IMR-90 (cell line): ENCODE data around the gene CLTA. TPM values are rescaled to one million over a fixed set of nuclear protein-coding genes. Genes with fewer than 3 reads are reported as not detected.

Experiments used
- ATAC-seq: fragments of 200-7000 bp; cut with Tn5 transposase; 2 replicates; pipeline ENCODE4 v1.9.1; 2020; ENCODE audit warnings: low read depth, mild to moderate bottlenecking, moderate library complexity
- BruUV-seq: library from RNA; stranded (reverse); fragments of 400-500 nt; replicated peaks from 2 replicates; lab custom pipeline; 2021; lab: Mats Ljungman, UMichigan
- CTCF ChIA-PET: fragments of 300-600 bp; formaldehyde crosslinking; extraction: SDS; loops from one replicate; lab custom pipeline; 2021; ENCODE audit warnings: antibody characterized with exemption; lab: Yijun Ruan, JAX
- POLR2A ChIA-PET: fragments of 300-600 bp; sonication (Branson Sonifier 250); formaldehyde crosslinking; loops from one replicate; lab custom pipeline; 2022; ENCODE audit warnings: antibody characterized with exemption; ENCODE audit not compliant: unreplicated experiment; lab: Charles Lee
- DNase-seq: peaks from one replicate; pipeline ENCODE4 v3.0.0; 2013
- H2AFZ ChIP-seq: replicated peaks from 2 replicates; pipeline ENCODE3; 2013; ENCODE audit warnings: low read length, mild to moderate bottlenecking; ENCODE audit not compliant: poor library complexity
- H2AK5ac ChIP-seq: 2 replicates; pipeline ENCODE4 v1.6.1; 2013; ENCODE audit warnings: low read depth, low read length, inconsistent platforms
- H2AK9ac ChIP-seq: replicated peaks from 2 replicates; pipeline ENCODE3; 2013; ENCODE audit warnings: mild to moderate bottlenecking, low read depth, low read length, moderate library complexity; ENCODE audit not compliant: poor library complexity
- H2BK120ac ChIP-seq: 2 replicates; pipeline ENCODE4 v1.6.1; 2013; ENCODE audit warnings: low read depth, low read length, inconsistent platforms
- H2BK15ac ChIP-seq: 3 replicates; pipeline ENCODE4 v1.6.1; 2013; ENCODE audit warnings: low read depth, low read length, inconsistent platforms
- H2BK20ac ChIP-seq: 2 replicates; pipeline ENCODE4 v1.6.1; 2013; ENCODE audit warnings: low read depth, mild to moderate bottlenecking, inconsistent platforms, low read length, moderate library complexity
- H2BK5ac ChIP-seq: 2 replicates; pipeline ENCODE4 v1.6.1; 2013; ENCODE audit warnings: mild to moderate bottlenecking, low read depth, low read length, inconsistent platforms; ENCODE audit not compliant: poor library complexity, severe bottlenecking
- H3K14ac ChIP-seq: replicated peaks from 2 replicates; pipeline ENCODE4 v1.6.1; 2013; ENCODE audit warnings: low read depth, low read length, inconsistent platforms
- H3K18ac ChIP-seq: 2 replicates; pipeline ENCODE4 v1.6.1; 2013; ENCODE audit warnings: low read depth, low read length, control low read depth
- H3K23ac ChIP-seq: 2 replicates; pipeline ENCODE4 v1.6.1; 2013; ENCODE audit warnings: low read depth, low read length, inconsistent platforms
- H3K27ac ChIP-seq: 2 replicates; pipeline ENCODE4 v1.5.1; 2013; ENCODE audit warnings: mild to moderate bottlenecking, control low read depth, low read length; ENCODE audit not compliant: insufficient read depth
- H3K27me3 ChIP-seq: 2 replicates; pipeline ENCODE4 v1.6.1; 2013; ENCODE audit warnings: low read length; ENCODE audit not compliant: control insufficient read depth, insufficient read depth
- H3K36me3 ChIP-seq: 2 replicates; pipeline ENCODE4 v1.6.1; 2013; ENCODE audit warnings: low read length, mixed read lengths; ENCODE audit not compliant: control insufficient read depth, insufficient read depth
- H3K4ac ChIP-seq: 2 replicates; pipeline ENCODE4 v1.6.1; 2013; ENCODE audit warnings: low read depth, low read length, inconsistent platforms
- H3K4me1 ChIP-seq: 2 replicates; pipeline ENCODE4 v1.6.1; 2013; ENCODE audit warnings: low read length, mixed read lengths; ENCODE audit not compliant: control insufficient read depth, insufficient read depth
- H3K4me2 ChIP-seq: 2 replicates; pipeline ENCODE4 v1.6.1; 2013; ENCODE audit warnings: low read depth, mild to moderate bottlenecking, control low read depth, low read length, moderate library complexity
- H3K4me3 ChIP-seq: 2 replicates; pipeline ENCODE4 v1.5.1; 2013; ENCODE audit warnings: low read depth, mild to moderate bottlenecking, control low read depth, low read length, moderate library complexity; ENCODE audit not compliant: insufficient read depth
- H3K56ac ChIP-seq: 2 replicates; pipeline ENCODE4 v1.6.1; 2013; ENCODE audit warnings: low read length, inconsistent platforms; ENCODE audit not compliant: insufficient read depth; ENCODE audit errors: extremely low read depth
- H3K79me1 ChIP-seq, 2 experiments: 2 replicates each; pipeline ENCODE4 v1.6.1; 2013; ENCODE audit warnings: low read length in 2 of 2, inconsistent platforms in 1 of 2, low read depth in 1 of 2
- H3K9ac ChIP-seq: 2 replicates; pipeline ENCODE4 v1.6.1; 2013; ENCODE audit warnings: low read depth, low read length, control low read depth
- H3K9me1 ChIP-seq: 2 replicates; pipeline ENCODE4 v1.6.1; 2013; ENCODE audit warnings: low read length, inconsistent platforms; ENCODE audit not compliant: insufficient read depth
- H3K9me3 ChIP-seq: 2 replicates; pipeline ENCODE4 v1.6.1; 2013; ENCODE audit warnings: low read length; ENCODE audit not compliant: control insufficient read depth, insufficient read depth
- H4K20me1 ChIP-seq: 2 replicates; pipeline ENCODE4 v1.6.1; 2013; ENCODE audit warnings: low read length, inconsistent platforms; ENCODE audit not compliant: insufficient read depth
- H4K5ac ChIP-seq: 2 replicates; pipeline ENCODE4 v1.6.1; 2013; ENCODE audit warnings: mild to moderate bottlenecking, low read depth, low read length, control low read depth
- H4K8ac ChIP-seq, 2 experiments: 2 replicates each; pipeline ENCODE4 v1.6.1; 2013; ENCODE audit warnings: low read depth in 2 of 2, low read length in 2 of 2, control low read depth in 1 of 2, inconsistent platforms in 1 of 2
- H4K91ac ChIP-seq: 2 replicates; pipeline ENCODE4 v1.6.1; 2013; ENCODE audit warnings: low read depth, low read length, inconsistent platforms; ENCODE audit not compliant: insufficient read depth
- BHLHE40 ChIP-seq: fragments of 150-350 bp; IDR thresholded peaks from 2 replicates; pipeline ENCODE4 v1.6.1; 2016; ENCODE audit warnings: mild to moderate bottlenecking, low read depth, low read length
- CTCF ChIP-seq: conservative IDR thresholded peaks from 2 replicates; pipeline ENCODE4 v1.5.1; 2012; ENCODE audit warnings: mild to moderate bottlenecking, low read depth, low read length, improper control_type of control experiment
- MAFK ChIP-seq: IDR thresholded peaks from 2 replicates; pipeline ENCODE4 v1.6.1; 2012; ENCODE audit warnings: low read depth, low read length, improper control_type of control experiment
- NFE2L2 ChIP-seq: fragments of 150-350 bp; IDR thresholded peaks from 2 replicates; pipeline ENCODE4 v1.6.1; 2016; ENCODE audit warnings: low read depth, mild to moderate bottlenecking, low read length
- RAD21 ChIP-seq: IDR thresholded peaks from 2 replicates; pipeline ENCODE4 v1.6.1; 2012; ENCODE audit warnings: low read length, improper control_type of control experiment
- SMC3 ChIP-seq: fragments of 150-350 bp; IDR thresholded peaks from 2 replicates; pipeline ENCODE4 v1.6.1; 2016; ENCODE audit warnings: low read depth, mild to moderate bottlenecking, antibody characterized with exemption, low read length, moderate library complexity
- WGBS, 2 experiments: methylation state at CpG; one replicate each; pipeline versions ENCODE4 v1.1.5 to v1.1.7; 2013; ENCODE audit warnings: missing lambda C conversion rate in 2 of 2; ENCODE audit not compliant: insufficient read length in 1 of 2; ENCODE audit errors: extremely low coverage in 2 of 2; 5-methylcytosine and 5-hydroxymethylcytosine counted together
- dilution Hi-C: fragments of 300-500 bp; cut with HindIII; formaldehyde crosslinking; loops from one replicate; pipeline ENCODE4 v1.14.3; 2018; ENCODE audit warnings: low sequenced_read_pairs; ENCODE audit not compliant: unreplicated experiment
- in situ Hi-C: fragments of 300-500 bp; cut with MboI; formaldehyde crosslinking; loops from 3 replicates; pipeline ENCODE4 v1.14.3; 2019; ENCODE audit warnings: low sequenced_read_pairs, inconsistent platforms, mixed read lengths
- intact Hi-C: fragments of 100-400 bp; cut with micrococcal nuclease; formaldehyde crosslinking; loops from 2 replicates; pipeline ENCODE4 v1.10.0; 2022
- polyA plus RNA-seq, 3 experiments: library from polyadenylated mRNA; depleted of rRNA; stranded (reverse); fragments of >200 nt; gene quantifications; 2 replicates each; pipeline ENCODE4 v1.2.3, GENCODE V29; 2012; ENCODE audit warnings: low replicate concordance in 1 of 3
- total RNA-seq: library from RNA; depleted of rRNA; stranded (reverse); fragments of >200 nt; gene quantifications from 2 replicates; pipeline ENCODE4 v1.2.3, GENCODE V29; 2012
- TF ChIP-seq, protein P1 (sequence below): fragments of 150-350 bp; IDR thresholded peaks from 2 replicates; pipeline ENCODE4 v1.6.1; 2016; ENCODE audit warnings: low read depth, mild to moderate bottlenecking, low read length, moderate library complexity, borderline replicate concordance

Gene CLTA
- total and polyA plus RNA-seq, 2 of the 4 experiments (the other 2 are of a cell fraction): 133 to 246 TPM

DNA sequence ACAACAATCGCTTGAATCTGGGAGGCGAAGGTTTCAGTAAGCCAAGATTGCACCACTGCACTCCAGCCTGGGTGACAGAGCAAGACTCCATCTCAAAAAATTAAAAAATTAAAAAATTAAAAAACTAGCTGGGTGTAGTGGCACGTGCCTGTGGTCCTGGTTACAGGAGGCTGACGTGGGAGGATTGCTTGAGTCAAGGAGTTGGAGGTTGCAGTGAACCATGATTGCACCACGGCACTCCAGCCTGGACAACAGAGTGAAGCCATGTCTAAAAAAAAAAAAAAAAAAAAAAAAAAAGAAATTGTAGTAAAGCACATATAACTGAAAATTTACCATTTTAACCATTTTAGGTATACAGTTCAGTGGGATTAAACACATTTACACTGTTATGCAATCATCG lies 34.6 kb upstream of the CLTA start:
- H4K91ac ChIP-seq: no peak overlapping the region
- H3K27ac ChIP-seq: no peak overlapping the region
- H3K9ac ChIP-seq: no peak overlapping the region
- H4K5ac ChIP-seq: no peak overlapping the region
- no peak overlapping the region for H2AK9ac ChIP-seq
- H3K18ac ChIP-seq: no peak overlapping the region
- no peaks in the 10 kb centered on the region for H3K27me3 ChIP-seq
- H3K79me1 ChIP-seq: peaks cover 0 to 20% of the 10 kb centered on the region in 2 experiments; a peak in 2 of 4 replicates
- no peak overlapping the region for H3K56ac ChIP-seq
- H2AK5ac ChIP-seq: no peak overlapping the region
- no peak overlapping the region for H3K23ac ChIP-seq
- H3K4me2 ChIP-seq: no peak overlapping the region
- H4K8ac ChIP-seq: no peak overlapping the region
- peaks cover 25% of the 10 kb centered on the region for H3K36me3 ChIP-seq
- DNase-seq: no peak
- H2AFZ ChIP-seq: no peak overlapping the region
- no peak overlapping the region for H2BK5ac ChIP-seq
- no TSS peak for BruUV-seq
- peaks cover 2% of the 10 kb centered on the region; the same call in 1 of the 2 replicates for H3K9me3 ChIP-seq
- CTCF ChIA-PET: no interaction called here
- dilution Hi-C loops: no loop called here
- no peak overlapping the region for H2BK15ac ChIP-seq
- H3K9me1 ChIP-seq: peaks cover 26% of the 10 kb centered on the region
- in situ Hi-C loops: no loop called here
- no peak overlapping the region for H3K14ac ChIP-seq
- H2BK20ac ChIP-seq: no peak overlapping the region
- no peak overlapping the region for H3K4ac ChIP-seq
- H3K4me1 ChIP-seq: peaks cover 11% of the 10 kb centered on the region
- POLR2A ChIA-PET: no interaction called here
- WGBS, 2 experiments: no CpG with 5 or more reads among the region's 6 CpGs
- no peak for ATAC-seq
- H2BK120ac ChIP-seq: no peak overlapping the region
- H4K20me1 ChIP-seq: no peaks in the 10 kb centered on the region
- H3K4me3 ChIP-seq: no peak overlapping the region
- intact Hi-C loops: no loop called here
- TF ChIP-seq NFE2L2 (no peak), SMC3 (no peak), BHLHE40 (no peak), RAD21 (no peak), CTCF (no peak), MAFK (no peak)
- TF ChIP-seq, protein P1, sequence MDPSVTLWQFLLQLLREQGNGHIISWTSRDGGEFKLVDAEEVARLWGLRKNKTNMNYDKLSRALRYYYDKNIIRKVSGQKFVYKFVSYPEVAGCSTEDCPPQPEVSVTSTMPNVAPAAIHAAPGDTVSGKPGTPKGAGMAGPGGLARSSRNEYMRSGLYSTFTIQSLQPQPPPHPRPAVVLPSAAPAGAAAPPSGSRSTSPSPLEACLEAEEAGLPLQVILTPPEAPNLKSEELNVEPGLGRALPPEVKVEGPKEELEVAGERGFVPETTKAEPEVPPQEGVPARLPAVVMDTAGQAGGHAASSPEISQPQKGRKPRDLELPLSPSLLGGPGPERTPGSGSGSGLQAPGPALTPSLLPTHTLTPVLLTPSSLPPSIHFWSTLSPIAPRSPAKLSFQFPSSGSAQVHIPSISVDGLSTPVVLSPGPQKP: no peak
